Left lobe of liver (tissue), 2 donors: Measurements from ENCODE around the gene PREX1. TPM values are rescaled to one million over a fixed set of nuclear protein-coding genes. Genes with fewer than 3 reads are reported as not detected.
A peak's percentile ranks its signal among the peaks of the same experiment; 100 is the strongest.

Source experiments
- ATAC-seq: fragments of 200-7000 bp; cut with Tn5 transposase; one replicate; pipeline ENCODE4 v1.9.1; 2020; ENCODE audit warnings: mild to moderate bottlenecking, moderate library complexity
- DNase-seq: peaks from one replicate; pipeline ENCODE4 v3.0.0-alpha.2; 2020; ENCODE audit warnings: low spot score
- total RNA-seq: library from RNA; stranded (reverse); gene quantifications from one replicate; pipeline ENCODE4 v1.2.1, GENCODE V29; 2021
- donor health status: DM: no; HTN: no; CAD: no; lungs with moderate emphysema.
- donor health status: DM: no; HTN: yes; CAD: no.

PREX1 gene
- total RNA-seq, 1 donor from 2014 or later: 5.8 TPM

GRCh38 chr20:48687117-48687800 lies 140.5 kb downstream of the PREX1 start:
- DNase-seq: no peak

GRCh38 chr20:48686238-48687116 lies 141.3 kb downstream of the PREX1 start:
- no peak for DNase-seq

More at GRCh38 chr20:48687117-48687800, 140.5 kb downstream of the PREX1 start:
- no peak for ATAC-seq

GRCh38 chr20:48685300-48685699 lies 142.5 kb downstream of the PREX1 start:
- DNase-seq (no peak), ATAC-seq (no peak)

More at GRCh38 chr20:48686238-48687116, 141.3 kb downstream of the PREX1 start:
- peak; percentile 62 for ATAC-seq

GRCh38 chr20:48684501-48685041 lies 143.2 kb downstream of the PREX1 start:
- ATAC-seq: no peak
- no peak for DNase-seq

GRCh38 chr20:48683467-48684175 lies 144.2 kb downstream of the PREX1 start:
- DNase-seq: no peak
- ATAC-seq: no peak

GRCh38 chr20:48682529-48683363 lies 145.1 kb downstream of the PREX1 start:
- DNase-seq: peak; percentile 82
- ATAC-seq: peak; percentile 76

GRCh38 chr20:48681873-48682426 lies 145.8 kb downstream of the PREX1 start:
- DNase-seq (no peak), ATAC-seq (no peak)

- DNase-seq (no peak), ATAC-seq (no peak)
These were observed 146.5 kb downstream of the PREX1 start for GRCh38 chr20:48681201-48681872.

- ATAC-seq (no peak), DNase-seq (no peak)
These were observed 147.1 kb downstream of the PREX1 start for GRCh38 chr20:48680650-48681049.

- DNase-seq: no peak
- no peak for ATAC-seq
These were observed 148.2 kb downstream of the PREX1 start for GRCh38 chr20:48679599-48679998.

GRCh38 chr20:48679011-48679410 lies 148.8 kb downstream of the PREX1 start:
- DNase-seq: no peak
- ATAC-seq: no peak

- ATAC-seq (no peak), DNase-seq (no peak)
These were observed 149.4 kb downstream of the PREX1 start for GRCh38 chr20:48678421-48678820.

- no peak for ATAC-seq
These were observed 150.9 kb downstream of the PREX1 start for GRCh38 chr20:48676795-48677460.

GRCh38 chr20:48676125-48676524 lies 151.7 kb downstream of the PREX1 start:
- ATAC-seq (no peak), DNase-seq (no peak)

More at GRCh38 chr20:48676795-48677460, 150.9 kb downstream of the PREX1 start:
- no peak for DNase-seq

GRCh38 chr20:48674461-48674860 lies 153.3 kb downstream of the PREX1 start:
- DNase-seq: no peak
- no peak for ATAC-seq

- ATAC-seq (no peak), DNase-seq (no peak)
These were observed 154.3 kb downstream of the PREX1 start for GRCh38 chr20:48673507-48673906.

- DNase-seq: no peak
- no peak for ATAC-seq
These were observed 155.5 kb downstream of the PREX1 start for GRCh38 chr20:48672324-48672723.

- ATAC-seq (no peak), DNase-seq (no peak)
These were observed 156.7 kb downstream of the PREX1 start for GRCh38 chr20:48671141-48671540.
